Kidney (tissue), 14 donors: Measurements from ENCODE around the gene AGAP6. TPM values are rescaled to one million over a fixed set of nuclear protein-coding genes. Genes with fewer than 3 reads are reported as not detected.
"Not testable (repeated sequence)": the region's sequence is repeated elsewhere in the genome, so short reads cannot be mapped to it uniquely, and the experiment has no call there.

Source experiments
- DNase-seq, 5 donors: peaks; one replicate each; pipeline ENCODE4 v3.0.0-alpha.2; 2013 to 2020
- FAIRE-seq: peaks from 2 replicates; lab custom pipeline; 2012; peaks lifted over from hg19 to GRCh38; lab: Jason Lieb, UNC
- H3K27ac ChIP-seq, 2 donors: one replicate each; pipeline ENCODE4 v1.7.0; 2013; ENCODE audit warnings: low read depth in 2 of 2, low read length in 2 of 2, inconsistent platforms in 1 of 2
- H3K27me3 ChIP-seq: one replicate; pipeline ENCODE4 v1.7.1; 2013; ENCODE audit warnings: low read length, inconsistent platforms; ENCODE audit not compliant: control insufficient read depth, insufficient read depth
- H3K36me3 ChIP-seq, 3 donors: one replicate each; pipeline versions ENCODE4 v1.7.0 to v1.7.1; 2013; ENCODE audit warnings: low read length in 3 of 3, control low read depth in 1 of 3, inconsistent platforms in 1 of 3; ENCODE audit not compliant: insufficient read depth in 3 of 3, control insufficient read depth in 2 of 3
- H3K4me1 ChIP-seq, 3 donors: one replicate each; pipeline versions ENCODE4 v1.7.0 to v1.7.1; 2013; ENCODE audit warnings: low read length in 3 of 3, inconsistent platforms in 1 of 3, low read depth in 1 of 3; ENCODE audit not compliant: control insufficient read depth in 2 of 3, insufficient read depth in 2 of 3
- H3K4me3 ChIP-seq, 3 donors: one replicate each; pipeline versions ENCODE4 v1.7.0 to v1.8.1; 2013; ENCODE audit warnings: low read length in 3 of 3, control low read depth in 1 of 3, inconsistent platforms in 1 of 3
- H3K9ac ChIP-seq, 3 donors: one replicate each; pipeline versions ENCODE4 v1.7.0 to v1.7.1; 2013; ENCODE audit warnings: low read length in 3 of 3, control low read depth in 1 of 3, inconsistent platforms in 1 of 3
- H3K9me3 ChIP-seq, 3 donors: one replicate each; pipeline versions ENCODE4 v1.7.0 to v1.7.1; 2013; ENCODE audit warnings: low read length in 3 of 3, control low read depth in 1 of 3, inconsistent platforms in 1 of 3; ENCODE audit not compliant: control insufficient read depth in 2 of 3, insufficient read depth in 1 of 3
- intact Hi-C: fragments of 100-400 bp; cut with DNase I; formaldehyde crosslinking; loops from one replicate; pipeline ENCODE4 v1.11.1; 2022
- polyA plus RNA-seq: library from polyadenylated mRNA; stranded (reverse); fragments of 350-450 nt; fragmentation: Illumina TruSeq; extraction: RNeasy Lipid Tissue Mini Kit (QIAGEN cat#74804); gene quantifications from one replicate; pipeline ENCODE4 v1.2.3, GENCODE V29; 2014; ENCODE audit warnings: low read depth, low replicate concordance; ENCODE audit not compliant: insufficient read depth
- total RNA-seq: library from RNA; stranded (reverse); fragmentation: NEBNext Ultra II Directional; extraction: Animal tissue kit (Norgen Biotek cat#: 25700); gene quantifications from one replicate; pipeline ENCODE4 v1.2.1, GENCODE V29; 2021
- TF ChIP-seq, protein P1 (sequence below): IDR thresholded peaks from 3 replicates; pipeline ENCODE4 v1.5.1; 2012; ENCODE audit warnings: mild to moderate bottlenecking, moderate library complexity, borderline replicate concordance; ENCODE audit not compliant: insufficient read depth; ENCODE audit errors: extremely low read depth
- donor health status: control.
- donor health status: control.
- donor health status: control.
- donor health status: control.
- donor health status: control.
- donor health status: DM: yes; HTN: yes; CAD: no.
- donor health status: Normal renal cell carcinoma (clear cell type).

The AGAP6 gene
- total and polyA plus RNA-seq, 2 donors from 2014 or later: 5.2 to 14.4 TPM

DNA sequence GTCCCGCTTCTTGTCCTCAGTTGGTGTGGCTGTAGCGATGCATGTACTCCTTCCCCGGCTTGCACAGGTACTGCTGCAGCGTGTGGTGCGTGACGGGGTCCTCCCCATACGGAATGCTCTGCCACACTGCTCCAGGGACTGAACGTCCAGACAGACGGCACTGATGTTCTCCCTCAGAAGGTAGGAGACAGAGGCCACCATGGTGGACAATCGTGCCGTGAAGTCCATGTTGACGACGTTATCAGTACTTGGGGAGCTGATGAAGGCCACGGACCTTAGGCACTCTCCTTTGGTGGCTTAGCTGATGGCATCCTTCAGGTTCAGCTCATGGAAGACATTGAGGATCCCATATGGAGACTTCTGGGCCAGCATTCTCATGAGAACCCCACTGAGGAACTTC lies 37.4 kb downstream of the AGAP6 start:
- TF ChIP-seq, protein P1, sequence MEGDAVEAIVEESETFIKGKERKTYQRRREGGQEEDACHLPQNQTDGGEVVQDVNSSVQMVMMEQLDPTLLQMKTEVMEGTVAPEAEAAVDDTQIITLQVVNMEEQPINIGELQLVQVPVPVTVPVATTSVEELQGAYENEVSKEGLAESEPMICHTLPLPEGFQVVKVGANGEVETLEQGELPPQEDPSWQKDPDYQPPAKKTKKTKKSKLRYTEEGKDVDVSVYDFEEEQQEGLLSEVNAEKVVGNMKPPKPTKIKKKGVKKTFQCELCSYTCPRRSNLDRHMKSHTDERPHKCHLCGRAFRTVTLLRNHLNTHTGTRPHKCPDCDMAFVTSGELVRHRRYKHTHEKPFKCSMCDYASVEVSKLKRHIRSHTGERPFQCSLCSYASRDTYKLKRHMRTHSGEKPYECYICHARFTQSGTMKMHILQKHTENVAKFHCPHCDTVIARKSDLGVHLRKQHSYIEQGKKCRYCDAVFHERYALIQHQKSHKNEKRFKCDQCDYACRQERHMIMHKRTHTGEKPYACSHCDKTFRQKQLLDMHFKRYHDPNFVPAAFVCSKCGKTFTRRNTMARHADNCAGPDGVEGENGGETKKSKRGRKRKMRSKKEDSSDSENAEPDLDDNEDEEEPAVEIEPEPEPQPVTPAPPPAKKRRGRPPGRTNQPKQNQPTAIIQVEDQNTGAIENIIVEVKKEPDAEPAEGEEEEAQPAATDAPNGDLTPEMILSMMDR: no peak
- H3K9me3 ChIP-seq: no peaks in the 10 kb centered on the region
- H3K9ac ChIP-seq: no peak overlapping the region
- no peak overlapping the region for H3K27ac ChIP-seq
- no peak overlapping the region for H3K4me3 ChIP-seq
- DNase-seq: no peak
- H3K36me3 ChIP-seq: no peaks in the 10 kb centered on the region
- intact Hi-C loops: no loop called here
- no peaks in the 10 kb centered on the region for H3K4me1 ChIP-seq
- no peak for FAIRE-seq
- peaks cover 3% of the 10 kb centered on the region for H3K27me3 ChIP-seq

DNA sequence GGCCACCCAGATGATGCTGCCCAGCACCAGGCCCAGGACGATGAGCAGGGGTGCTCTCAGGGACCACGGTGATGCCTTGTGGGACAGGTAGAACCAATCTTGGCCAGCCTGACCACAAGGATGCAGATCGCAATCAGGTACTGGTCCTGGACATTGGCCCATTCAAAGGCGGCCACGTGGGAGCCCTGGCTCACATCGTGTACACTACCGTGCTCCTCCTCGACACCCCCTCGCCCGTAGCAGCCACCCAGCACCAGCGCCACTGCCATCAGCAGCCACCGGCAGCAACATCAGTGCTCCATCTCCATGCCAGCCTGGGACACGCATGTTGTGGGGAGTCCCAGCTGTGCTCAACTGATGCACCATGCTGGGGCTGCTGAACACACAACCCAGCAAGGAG lies 39.0 kb downstream of the AGAP6 start:
- intact Hi-C loops: no loop called here
- H3K4me1 ChIP-seq: no peaks in the 10 kb centered on the region
- peaks cover 3% of the 10 kb centered on the region for H3K27me3 ChIP-seq
- no peak for FAIRE-seq
- H3K9me3 ChIP-seq: no peaks in the 10 kb centered on the region
- DNase-seq: no peak
- H3K36me3 ChIP-seq: no peaks in the 10 kb centered on the region
- H3K4me3 ChIP-seq: no peak overlapping the region
- TF ChIP-seq, protein P1: no peak
- H3K27ac ChIP-seq: no peak overlapping the region
- no peak overlapping the region for H3K9ac ChIP-seq

DNA sequence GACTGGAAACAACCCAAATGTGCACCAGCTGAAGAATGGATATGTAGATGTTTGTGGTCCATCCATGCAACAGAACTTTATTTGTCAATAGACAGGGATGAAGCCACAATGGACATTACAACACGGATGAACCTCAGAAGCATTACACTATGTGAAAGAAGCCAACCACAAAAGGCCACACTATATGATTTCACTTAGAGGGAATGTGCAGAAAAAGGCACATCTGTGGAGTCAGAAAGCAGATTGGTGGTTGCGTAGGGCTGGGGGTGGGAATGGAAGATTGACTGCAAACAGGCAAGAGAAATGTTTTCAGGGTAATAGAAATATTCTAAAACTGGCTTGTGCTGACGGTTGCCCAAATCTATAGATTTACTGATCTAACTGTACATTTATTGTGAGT lies 45.3 kb downstream of the AGAP6 start:
- TF ChIP-seq, protein P1: no peak
- intact Hi-C loops: no loop called here
- no peaks in the 10 kb centered on the region for H3K9me3 ChIP-seq
- H3K4me1 ChIP-seq: no peaks in the 10 kb centered on the region
- H3K27ac ChIP-seq: no peak overlapping the region
- H3K27me3 ChIP-seq: no peaks in the 10 kb centered on the region
- no peak for FAIRE-seq
- no peak overlapping the region for H3K4me3 ChIP-seq
- H3K36me3 ChIP-seq: no peaks in the 10 kb centered on the region
- DNase-seq: no peak
- H3K9ac ChIP-seq: no peak overlapping the region

DNA sequence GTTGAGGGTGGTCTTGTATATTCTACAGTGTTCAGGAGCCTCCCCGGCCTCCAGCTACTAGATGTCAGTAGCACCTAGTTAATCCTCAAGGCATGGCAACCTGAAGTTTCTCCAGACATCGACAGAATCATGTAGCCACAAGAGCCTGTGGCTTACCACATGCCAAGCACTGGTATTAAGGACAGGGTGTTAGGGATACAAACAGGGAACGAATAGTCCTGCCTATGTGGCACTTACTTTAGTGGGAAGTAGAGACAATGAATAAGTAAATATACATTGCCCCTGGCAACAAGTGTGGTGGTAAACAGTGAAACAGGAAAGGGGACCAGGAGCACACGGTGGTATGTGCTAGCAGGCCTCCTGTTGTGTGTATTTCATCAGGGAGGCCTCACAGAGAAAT lies 47.1 kb downstream of the AGAP6 start:
- H3K4me1 ChIP-seq, H3K4me3 ChIP-seq, intact Hi-C loops, FAIRE-seq, DNase-seq, H3K36me3 ChIP-seq, H3K27me3 ChIP-seq, H3K27ac ChIP-seq, H3K9me3 ChIP-seq, H3K9ac ChIP-seq: not testable (repeated sequence)
